OCI-LY7 (cell line): ENCODE data around the gene DEAF1. TPM values are rescaled to one million over a fixed set of nuclear protein-coding genes. Genes with fewer than 3 reads are reported as not detected.
A peak's percentile ranks its signal among the peaks of the same experiment; 100 is the strongest.

Experiments
- BruUV-seq: library from RNA; stranded (reverse); fragments of 400-500 nt; replicated peaks from 2 replicates; lab custom pipeline; 2021; lab: Mats Ljungman, UMichigan
- CTCF ChIA-PET: fragments of 300-600 bp; sonication (Branson Sonifier 250); formaldehyde crosslinking; loops from one replicate; lab custom pipeline; 2022; ENCODE audit warnings: antibody characterized with exemption; ENCODE audit not compliant: unreplicated experiment; lab: Charles Lee
- POLR2A ChIA-PET: fragments of 300-600 bp; sonication (Branson Sonifier 250); formaldehyde crosslinking; loops from one replicate; lab custom pipeline; 2022; ENCODE audit warnings: antibody characterized with exemption; lab: Charles Lee
- DNase-seq: peaks from one replicate; pipeline ENCODE4 v3.0.0-alpha.2; 2015; ENCODE audit warnings: low spot score
- H2AFZ ChIP-seq: fragments of 200-600 bp; sonication (generic), shearing (Covaris generic); 2 replicates; pipeline ENCODE4 v1.6.1; 2014; ENCODE audit warnings: mild to moderate bottlenecking, antibody characterized with exemption, low read length, moderate library complexity
- H3K27ac ChIP-seq: fragments of 200-600 bp; sonication (generic); 2 replicates; pipeline ENCODE4 v1.5.1; 2014; ENCODE audit warnings: mixed run types, low read depth, mild to moderate bottlenecking, moderate library complexity, low read length, inconsistent platforms; ENCODE audit not compliant: poor library complexity, severe bottlenecking
- H3K36me3 ChIP-seq: fragments of 200-600 bp; sonication (generic); 2 replicates; pipeline ENCODE4 v1.6.1; 2014; ENCODE audit warnings: mild to moderate bottlenecking, antibody characterized with exemption, low read length, moderate library complexity, mixed read lengths; ENCODE audit not compliant: insufficient read depth
- H3K4me1 ChIP-seq: fragments of 200-600 bp; sonication (generic); 2 replicates; pipeline ENCODE4 v1.5.1; 2014; ENCODE audit warnings: mild to moderate bottlenecking, low read length; ENCODE audit not compliant: insufficient read depth, poor library complexity, severe bottlenecking
- H3K4me2 ChIP-seq: fragments of 200-600 bp; sonication (generic); 2 replicates; pipeline ENCODE4 v1.6.1; 2014; ENCODE audit warnings: mild to moderate bottlenecking, low read length
- H3K4me3 ChIP-seq: fragments of 200-600 bp; sonication (generic); 2 replicates; pipeline ENCODE4 v1.5.1; 2014; ENCODE audit warnings: mild to moderate bottlenecking, low read depth, low read length; ENCODE audit not compliant: poor library complexity, severe bottlenecking
- H3K79me2 ChIP-seq: fragments of 200-600 bp; sonication (generic); 2 replicates; pipeline ENCODE4 v1.6.1; 2016; ENCODE audit warnings: low read depth, mild to moderate bottlenecking, low read length, moderate library complexity, mixed read lengths; ENCODE audit not compliant: insufficient read depth
- H3K9me2 ChIP-seq: fragments of 200-600 bp; sonication (generic); 2 replicates; pipeline ENCODE4 v1.6.1; 2016; ENCODE audit warnings: mild to moderate bottlenecking, low read length, mixed read lengths; ENCODE audit not compliant: insufficient read depth
- H3K9me3 ChIP-seq: fragments of 200-600 bp; sonication (generic); 2 replicates; pipeline ENCODE4 v1.6.1; 2014; ENCODE audit warnings: mild to moderate bottlenecking, mixed run types, low read length, mixed read lengths
- H4K20me1 ChIP-seq: fragments of 200-600 bp; sonication (generic); 2 replicates; pipeline ENCODE4 v1.6.1; 2014; ENCODE audit warnings: mild to moderate bottlenecking, antibody characterized with exemption, low read length, moderate library complexity, mixed read lengths; ENCODE audit not compliant: insufficient read depth
- CTCF ChIP-seq: fragments of 200-600 bp; sonication (generic); conservative IDR thresholded peaks from 2 replicates; pipeline ENCODE4 v1.5.1; 2014; ENCODE audit warnings: mild to moderate bottlenecking, antibody characterized with exemption, low read length, moderate library complexity, mixed read lengths
- EZH2phosphoT487 ChIP-seq: fragments of 200-600 bp; sonication (generic); IDR thresholded peaks from 2 replicates; pipeline ENCODE4 v1.6.1; 2018; ENCODE audit warnings: low read depth, borderline replicate concordance, mild to moderate bottlenecking, mixed run types, antibody characterized with exemption, low read length, moderate library complexity, mixed read lengths
- intact Hi-C: fragments of 100-400 bp; cut with micrococcal nuclease; formaldehyde crosslinking; loops from one replicate; pipeline ENCODE4 v1.10.0; 2022; ENCODE audit not compliant: unreplicated experiment
- total RNA-seq, 2 experiments: library from RNA; depleted of rRNA in 1 of 2; stranded (reverse); fragments of >200 nt in 1 of 2; shearing (Covaris generic) in 1 of 2; gene quantifications; 2 replicates each; pipeline ENCODE4 v1.2.3, GENCODE V29; 2014 to 2022

The DEAF1 gene
- total RNA-seq, 2 experiments from 2014 or later, result 42.7 to 66.2 TPM

- intact Hi-C loops, result no loop called here
- Histone ChIP-seq H3K4me1 (peaks cover 19% of the 10 kb centered on the region), H3K27ac (no peak overlapping the region), H3K4me2 (no peak overlapping the region; the same call in 1 of the 2 replicates), H4K20me1 (0 out of 2 replicates have a peak, but pooled peaks cover 3% of the 10 kb centered on the region), H3K9me2 (no peaks in the 10 kb centered on the region), H3K9me3 (no peaks in the 10 kb centered on the region), H3K36me3 (peaks cover 43% of the 10 kb centered on the region), H2AFZ (no peak overlapping the region), H3K79me2 (no peaks in the 10 kb centered on the region), H3K4me3 (no peak overlapping the region)
- no peak for TF ChIP-seq CTCF
- TF ChIP-seq EZH2phosphoT487, result no peak
- DNase-seq, result no peak
- POLR2A ChIA-PET, result no interaction called here
- CTCF ChIA-PET, result no interaction called here
- no TSS peak for BruUV-seq
These were observed 80.9 kb downstream of the DEAF1 start for GRCh38 chr11:614021-614622.

DNA sequence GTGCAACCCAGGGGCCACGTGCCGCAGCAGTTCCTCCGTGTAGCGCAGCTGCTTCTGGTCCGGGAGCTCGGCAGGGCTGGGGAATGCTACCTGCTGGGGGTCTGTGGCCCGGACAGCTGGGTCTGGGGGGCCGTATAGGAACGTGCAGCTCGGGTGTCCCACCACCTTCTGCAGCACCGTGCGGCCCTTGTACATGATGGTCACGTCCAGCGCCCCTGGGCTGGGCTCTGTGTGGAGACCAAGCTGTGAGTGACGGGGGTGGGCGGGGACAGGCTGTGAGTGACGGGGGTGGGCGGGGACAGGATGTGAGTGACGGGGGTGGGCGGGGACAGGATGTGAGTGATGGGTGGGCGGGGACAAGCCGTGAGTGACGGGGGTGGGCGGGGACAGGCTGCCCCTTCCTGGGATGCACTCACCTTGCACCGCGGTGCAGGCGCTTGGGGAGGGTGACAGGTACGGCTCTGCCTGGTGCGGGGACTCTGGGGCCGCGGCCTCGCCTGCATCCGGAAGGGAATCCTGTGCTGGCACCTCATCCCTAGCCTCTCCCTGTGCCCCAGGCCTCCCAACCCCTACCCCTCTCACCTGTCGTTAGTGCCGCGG lies 81.6 kb downstream of the DEAF1 start:
- intact Hi-C loops, result no loop called here
- Histone ChIP-seq H4K20me1 (0 out of 2 replicates have a peak, but pooled peaks cover 3% of the 10 kb centered on the region), H2AFZ (no peak overlapping the region), H3K9me3 (no peaks in the 10 kb centered on the region), H3K4me3 (no peak overlapping the region), H3K36me3 (peaks cover 49% of the 10 kb centered on the region), H3K27ac (no peak overlapping the region), H3K4me2 (no peak overlapping the region; the same call in 1 of the 2 replicates), H3K4me1 (peaks cover 19% of the 10 kb centered on the region), H3K9me2 (no peaks in the 10 kb centered on the region), H3K79me2 (no peaks in the 10 kb centered on the region)
- DNase-seq, result peak; percentile 64
- BruUV-seq, result no TSS peak
- TF ChIP-seq EZH2phosphoT487, result no peak
- no peak for TF ChIP-seq CTCF
- CTCF ChIA-PET, result no interaction called here
- POLR2A ChIA-PET, result no interaction called here

GRCh38 chr11:612961-613300 lies 82.1 kb downstream of the DEAF1 start:
- no peaks in the 10 kb centered on the region for H3K9me3 ChIP-seq
- 0 out of 2 replicates have a peak, but pooled peaks cover 3% of the 10 kb centered on the region for H4K20me1 ChIP-seq
- H3K27ac ChIP-seq, result no peak overlapping the region
- no peaks in the 10 kb centered on the region for H3K79me2 ChIP-seq
- H2AFZ ChIP-seq, result no peak overlapping the region
- TF ChIP-seq EZH2phosphoT487, result no peak
- TF ChIP-seq CTCF, result no peak
- peaks cover 19% of the 10 kb centered on the region for H3K4me1 ChIP-seq
- no peak for DNase-seq
- ChIA-PET CTCF (no interaction called here), POLR2A (no interaction called here)
- no peak overlapping the region for H3K4me3 ChIP-seq
- H3K36me3 ChIP-seq, result peaks cover 54% of the 10 kb centered on the region
- no peaks in the 10 kb centered on the region for H3K9me2 ChIP-seq
- H3K4me2 ChIP-seq, result no peak overlapping the region
- intact Hi-C loops, result no loop called here
- BruUV-seq, result no TSS peak
